Midbrain (tissue), 1 donor: ENCODE results near the gene MRPL41.
"Not testable (repeated sequence)": the region's sequence is repeated elsewhere in the genome, so short reads cannot be mapped to it uniquely, and the experiment has no call there.

ENCODE experiments used
- DNase-seq: peaks from one replicate; lab custom pipeline; 2025; lab: John Stamatoyannopoulos, UW

MRPL41 gene

GRCh38 chr9:137553654-137554053 is 2.0 kb downstream of the MRPL41 start:
- DNase-seq: not testable (repeated sequence)

GRCh38 chr9:137554349-137554748 is 2.7 kb downstream of the MRPL41 start:
- DNase-seq: no peak

GRCh38 chr9:137555179-137555578 is 3.5 kb downstream of the MRPL41 start:
- no peak for DNase-seq

- DNase-seq: no peak
These were observed 4.6 kb downstream of the MRPL41 start for GRCh38 chr9:137556069-137556838.

DNA sequence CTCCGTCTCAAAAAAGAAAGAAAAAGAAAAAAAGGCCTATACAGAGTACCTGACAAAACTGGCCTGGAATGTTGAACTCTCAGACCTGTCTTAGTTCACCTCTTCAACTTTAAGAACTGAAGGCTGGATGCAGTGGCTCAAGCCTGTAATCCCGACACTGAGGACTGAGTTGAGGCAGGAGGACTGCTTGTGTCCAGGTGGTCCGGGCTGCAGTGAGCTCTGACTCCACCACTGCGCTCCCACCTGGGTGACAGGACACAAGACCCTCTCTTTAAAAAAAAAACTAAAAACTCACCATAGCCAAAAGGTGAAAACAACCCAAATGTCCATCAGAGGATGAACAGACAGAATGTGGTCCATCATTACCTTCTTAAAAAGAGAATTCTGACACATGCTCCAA is 6.4 kb downstream of the MRPL41 start:
- DNase-seq: no peak

DNA sequence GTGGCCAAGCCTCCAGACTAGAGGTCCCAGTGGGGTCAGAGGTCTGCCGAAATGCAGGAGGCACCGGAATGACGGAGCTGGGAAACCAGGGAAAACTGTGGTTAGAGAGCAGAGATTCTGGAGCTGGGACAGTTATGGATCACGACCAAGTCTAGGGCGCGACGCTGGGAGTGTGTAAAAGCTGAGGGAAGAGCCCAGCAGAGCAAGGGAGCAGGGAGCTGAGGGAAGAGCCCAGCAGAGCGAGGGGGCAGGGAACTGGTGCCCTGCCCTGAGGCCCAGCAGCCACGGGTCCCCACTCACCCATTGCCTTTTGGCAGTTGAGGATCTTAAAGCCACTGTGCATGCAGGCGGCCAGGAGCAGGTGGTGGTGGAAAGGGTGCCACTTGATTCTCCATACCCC is 12.5 kb downstream of the MRPL41 start:
- no peak for DNase-seq

- DNase-seq: no peak
These were observed 13.2 kb downstream of the MRPL41 start for GRCh38 chr9:137564817-137565411.

GRCh38 chr9:137568445-137568844 is 16.8 kb downstream of the MRPL41 start:
- not testable (repeated sequence) for DNase-seq

DNA sequence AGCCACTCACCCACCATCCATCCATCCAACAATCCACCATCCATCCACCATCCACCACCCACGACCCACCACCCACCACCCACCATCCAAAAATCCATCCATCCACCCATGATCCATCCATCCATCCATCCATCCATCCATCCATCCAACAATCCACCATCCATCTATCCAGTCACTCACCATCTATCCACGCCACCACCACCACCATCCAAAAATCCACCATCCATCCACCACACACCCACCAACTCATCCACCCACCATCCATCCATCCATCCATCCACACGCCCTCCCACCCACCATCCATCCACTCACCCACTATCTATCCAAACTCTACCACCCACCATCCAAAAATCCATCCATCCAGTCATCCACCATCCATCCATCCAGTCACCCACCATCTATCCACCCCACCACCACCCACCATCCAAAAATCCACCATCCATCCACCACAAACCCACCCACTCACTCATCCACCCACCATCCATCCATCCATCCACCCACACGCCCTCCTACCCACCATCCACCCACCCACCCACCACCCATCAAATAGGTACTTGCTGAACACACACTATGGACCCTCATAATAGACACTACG is 18.0 kb downstream of the MRPL41 start:
- no peak for DNase-seq

DNA sequence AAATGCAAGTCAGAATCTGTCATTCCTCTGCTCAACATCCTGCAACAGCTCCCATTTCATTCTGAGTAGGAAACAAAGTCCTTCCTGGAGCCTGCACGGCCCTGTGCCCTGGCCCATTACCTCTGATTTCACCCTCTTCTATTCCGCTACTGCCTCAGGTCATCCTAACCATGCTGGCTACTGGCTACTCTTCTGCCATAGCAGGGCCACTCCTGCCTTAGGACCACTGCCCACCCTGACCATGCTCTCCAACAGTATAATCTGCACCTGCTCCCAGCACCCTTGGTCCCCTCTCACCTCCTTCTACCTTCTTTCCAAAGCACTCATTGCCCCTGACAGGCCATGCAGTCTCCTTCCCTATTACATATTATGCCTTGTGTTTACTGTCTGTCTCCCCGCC is 18.9 kb downstream of the MRPL41 start:
- no peak for DNase-seq

GRCh38 chr9:137574192-137574591 is 22.5 kb downstream of the MRPL41 start:
- DNase-seq: no peak

GRCh38 chr9:137575364-137575715 is 23.7 kb downstream of the MRPL41 start:
- DNase-seq: peak; percentile 25

- DNase-seq: no peak
These were observed 24.2 kb downstream of the MRPL41 start for GRCh38 chr9:137575716-137576411.

DNA sequence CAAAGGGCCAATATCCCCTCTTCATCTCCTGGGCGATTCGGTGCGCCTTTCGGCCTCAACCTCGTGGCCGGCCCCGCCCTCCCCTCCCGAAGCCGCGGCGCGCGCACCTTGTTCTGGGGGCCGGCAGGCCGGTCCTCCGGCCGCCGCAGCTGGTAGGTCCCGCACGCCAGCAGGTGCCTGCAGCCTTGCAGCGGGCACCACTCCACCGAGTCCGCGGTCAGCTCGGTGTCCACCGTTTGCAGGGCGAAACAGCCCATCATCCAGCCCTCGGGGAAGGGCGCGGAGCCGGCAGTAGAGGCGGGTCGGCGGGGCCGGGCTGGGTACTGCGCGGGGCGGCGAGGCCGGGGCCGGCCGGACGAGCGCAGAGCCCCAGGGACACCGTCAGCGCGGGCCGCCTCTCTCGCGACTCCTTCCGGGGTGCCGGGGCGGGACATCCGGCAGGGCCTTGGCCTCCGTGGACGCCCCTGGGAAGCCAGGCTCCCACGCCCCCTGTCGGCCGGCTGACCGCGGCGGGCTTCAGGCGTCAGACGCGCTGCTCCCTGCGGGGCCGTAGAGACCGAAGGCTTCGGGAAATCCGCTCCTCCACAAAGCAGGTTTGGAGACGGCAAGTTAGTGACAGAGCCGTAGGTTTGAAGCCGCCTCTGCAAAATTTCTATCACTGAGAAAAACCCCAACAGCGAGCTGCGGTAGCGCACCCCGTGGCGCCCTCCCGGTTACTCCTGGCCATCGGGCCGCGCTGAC is 27.0 kb downstream of the MRPL41 start, which contains the start of gene DPH7:
DPH7 (minus strand) TSS at position 408 of the 741 bp plus-strand sequence; CDS start at position 260, 148 bp downstream.
- peak; percentile 97 for DNase-seq

GRCh38 chr9:137579259-137579604 is 27.6 kb downstream of the MRPL41 start:
- no peak for DNase-seq

GRCh38 chr9:137580209-137580953 is 28.7 kb downstream of the MRPL41 start:
- no peak for DNase-seq

- DNase-seq: no peak
These were observed 29.3 kb downstream of the MRPL41 start for GRCh38 chr9:137580954-137581322.

DNA sequence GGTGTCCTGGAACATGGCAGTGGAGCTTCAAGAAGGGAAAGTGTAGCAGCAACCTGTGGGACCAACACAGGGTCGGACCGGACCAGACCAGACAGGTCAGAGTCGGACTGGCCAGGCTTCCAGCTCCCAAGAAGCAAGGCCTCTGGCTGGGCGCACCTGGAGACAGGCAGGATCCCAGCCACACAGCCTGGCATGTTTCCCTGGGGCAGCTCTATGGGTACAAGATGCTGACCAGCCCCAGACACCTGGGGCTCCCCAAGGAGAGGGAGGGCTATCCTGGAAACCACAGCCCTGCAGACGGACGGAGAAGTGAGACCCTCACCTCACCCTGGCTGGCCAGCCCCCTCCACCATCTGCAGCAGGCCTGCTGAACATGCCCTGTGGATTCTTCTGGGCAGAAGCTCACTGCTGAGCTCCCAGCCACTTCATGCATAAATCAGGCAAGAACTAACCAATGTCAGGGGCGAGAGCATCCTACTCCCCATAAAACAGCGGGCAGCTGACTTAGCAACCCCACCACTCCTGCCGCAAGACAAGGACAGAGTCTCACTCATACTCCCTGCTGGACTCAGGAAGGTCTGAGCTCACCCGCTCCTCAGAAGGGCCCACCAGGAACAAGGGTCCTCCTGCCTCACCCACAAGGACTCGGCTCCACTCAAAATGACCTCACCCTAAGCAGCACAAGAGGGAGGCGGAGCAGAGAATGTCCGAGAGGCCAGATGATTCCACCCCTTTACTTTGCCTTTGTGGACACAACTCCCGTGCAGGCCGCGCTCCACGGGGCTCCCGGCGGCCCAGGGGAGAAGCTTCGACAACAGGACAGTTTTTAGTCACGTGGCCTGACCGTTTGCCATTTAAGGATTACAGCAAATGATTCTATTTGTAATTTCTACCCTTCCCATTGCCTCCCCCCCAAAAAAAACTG is 29.9 kb downstream of the MRPL41 start:
- no peak for DNase-seq

DNA sequence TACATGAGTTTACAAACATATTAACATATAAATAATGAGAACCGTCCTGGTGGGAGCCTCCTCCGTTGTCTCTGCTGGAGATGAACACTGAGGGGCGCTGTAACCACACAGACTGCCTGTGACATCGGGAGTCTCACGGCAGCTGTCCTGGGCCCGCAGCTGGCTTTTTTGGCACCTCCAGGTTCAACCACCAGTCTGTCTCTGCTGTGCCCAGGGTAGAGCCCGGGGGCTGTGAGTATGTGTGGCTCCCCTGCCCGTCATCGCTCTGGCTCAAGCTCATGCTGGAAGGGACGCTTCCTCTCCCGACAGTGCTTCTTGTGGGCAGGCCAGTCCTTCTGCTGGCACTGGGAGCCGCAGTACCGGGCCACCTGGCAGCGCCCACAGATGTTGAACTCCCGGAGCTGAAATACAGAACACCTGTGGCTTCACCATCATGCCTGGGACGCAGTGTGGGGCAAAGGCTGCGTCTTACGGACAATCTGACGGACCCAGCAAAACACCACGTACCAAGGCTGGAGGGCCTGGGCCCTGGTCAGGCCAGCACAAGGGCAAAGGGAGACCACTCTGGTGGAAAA is 30.7 kb downstream of the MRPL41 start:
- no peak for DNase-seq

DNA sequence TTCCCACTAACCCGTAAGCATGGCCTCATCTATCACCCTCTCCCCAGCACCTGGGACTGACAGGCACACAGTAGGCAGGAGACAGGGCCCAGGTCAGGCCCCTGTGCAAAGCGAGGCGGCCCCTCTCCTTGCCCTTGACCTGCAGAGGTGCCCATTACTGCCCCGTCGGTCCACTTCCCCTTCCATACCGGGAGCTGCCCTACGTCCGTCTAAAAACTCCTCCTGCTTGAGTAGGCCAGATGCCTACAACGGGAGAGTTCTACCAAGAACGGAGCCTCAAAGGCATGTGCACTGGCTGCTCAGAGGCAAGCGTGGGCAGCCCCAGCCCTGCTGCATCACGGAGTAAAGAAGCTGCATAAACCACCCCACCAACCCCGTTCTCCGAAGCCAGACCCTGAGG is 31.7 kb downstream of the MRPL41 start:
- no peak for DNase-seq
